Spleen (tissue), 7 donors: ENCODE results near the gene DGKG.

Experiments used
- CTCF ChIP-seq, 11 experiments: fragments of 200-600 bp in 7 of 11; fragments of 450-650 bp in 4 of 11; sonication (generic) in 4 of 11; IDR thresholded peaks in 8 of 11; conservative IDR thresholded peaks in 3 of 11; 1 replicate in 7 of 11; 2 replicates in 4 of 11; pipeline versions ENCODE4 v1.4.0 to v1.8.0; 2016 to 2021; ENCODE audit warnings: antibody characterized with exemption in 11 of 11, inconsistent platforms in 4 of 11, mild to moderate bottlenecking in 1 of 11
- POLR2A ChIP-seq, 3 donors: fragments of 450-650 bp; IDR thresholded peaks; one replicate each; pipeline ENCODE4 v1.5.1; 2017; ENCODE audit warnings: antibody characterized with exemption in 3 of 3, mild to moderate bottlenecking in 1 of 3
- donor health status: DM: no; HTN: no; CAD: no; lungs with moderate emphysema.
- donor health status: DM: no; HTN: no; CAD: no.
- donor health status: DM: no; HTN: no; CAD: no.

GRCh38 chr3:186198442-186198841 lies 163.6 kb downstream of the DGKG start:
- TF ChIP-seq CTCF (IDR thresholded peaks at IDR 0.05 in 8 of 11, conservative IDR thresholded peaks at IDR 0.05 in 3 of 11) = no peak
- TF ChIP-seq POLR2A (IDR thresholded peaks at IDR 0.05) = no peak
